Naive thymus-derived CD8-positive, alpha-beta T cell (primary cell): ENCODE measurements around the gene PARD3. TPM values are rescaled to one million over a fixed set of nuclear protein-coding genes. Genes with fewer than 3 reads are reported as not detected.

Source experiments
- ATAC-seq, 2 donors: fragments of 150-1000 bp; cut with Tn5 transposase in 1 of 2; sonication (Bioruptor Pico), chemical (Tn5 transposase) in 1 of 2; 1 replicate in 1 of 2; 2 replicates in 1 of 2; pipeline ENCODE4 v1.10.0; 2021; ENCODE audit warnings: mild to moderate bottlenecking in 2 of 2, moderate library complexity in 2 of 2
- POLR2A ChIA-PET: fragments of 350-600 bp; sonication (Branson Sonifier 250); formaldehyde crosslinking; loops from one replicate; lab custom pipeline; 2021; ENCODE audit warnings: antibody characterized with exemption; lab: Charles Lee
- DNase-seq, 10 donors: peaks; one replicate each; pipeline versions ENCODE4 v3.0.0 to v3.0.0-alpha.2; 2020 to 2022
- H3K27ac Mint-ChIP-seq, 10 donors: one replicate each; pipeline ENCODE4 v1.8.0; 2020 to 2022; ENCODE audit warnings: mild to moderate bottlenecking in 10 of 10, mixed read lengths in 10 of 10, moderate library complexity in 4 of 10, inconsistent platforms in 1 of 10
- H3K27me3 Mint-ChIP-seq, 5 donors: one replicate each; pipeline ENCODE4 v1.8.0; 2021 to 2022; ENCODE audit warnings: mixed read lengths in 5 of 5
- H3K36me3 Mint-ChIP-seq, 3 donors: one replicate each; pipeline ENCODE4 v1.8.0; 2020 to 2022; ENCODE audit warnings: mixed read lengths in 3 of 3, mild to moderate bottlenecking in 2 of 3, inconsistent platforms in 1 of 3
- H3K4me1 Mint-ChIP-seq, 4 donors: one replicate each; pipeline ENCODE4 v1.8.0; 2021 to 2022; ENCODE audit warnings: mixed read lengths in 4 of 4
- H3K4me3 Mint-ChIP-seq, 10 donors: one replicate each; pipeline ENCODE4 v1.8.0; 2020 to 2022; ENCODE audit warnings: mild to moderate bottlenecking in 10 of 10, mixed read lengths in 10 of 10, moderate library complexity in 6 of 10, inconsistent platforms in 1 of 10
- H3K9me3 Mint-ChIP-seq, 9 donors: one replicate each; pipeline ENCODE4 v1.8.0; 2020 to 2022; ENCODE audit warnings: mixed read lengths in 9 of 9, mild to moderate bottlenecking in 3 of 9, inconsistent platforms in 1 of 9, moderate library complexity in 1 of 9
- polyA plus RNA-seq, 3 donors: library from polyadenylated mRNA; unstranded; fragments of 300-500 nt; fragmentation: Illumina TruSeq; gene quantifications; one replicate each; pipeline ENCODE4 v1.2.3, GENCODE V29; 2021
- total RNA-seq, 8 experiments: library from RNA in 2 of 8; stranded (reverse) in 2 of 8; gene quantifications; one replicate each; pipeline ENCODE4 v1.2.3 and lab custom pipeline; 2021 to 2026

Gene PARD3
- total and polyA plus RNA-seq, 5 experiments from 2014 or later = 0.10 to 0.51 (median 0.18) TPM

GRCh38 chr10:34538281-34538829 lies 276.7 kb downstream of the PARD3 start:
- peaks cover 0 to 14% (median 0%) of the 10 kb centered on the region in 4 donors for H3K4me1 Mint-ChIP-seq
- no peak overlapping the region for H3K27ac Mint-ChIP-seq
- H3K9me3 Mint-ChIP-seq = peaks cover 0 to 6% (median 0%) of the 10 kb centered on the region in 9 donors
- peaks cover 0 to 9% (median 0%) of the 10 kb centered on the region in 5 donors for H3K27me3 Mint-ChIP-seq
- DNase-seq (no peak), ATAC-seq (no peak)
- H3K36me3 Mint-ChIP-seq = peaks cover 0 to 2% (median 0%) of the 10 kb centered on the region in 3 donors
- POLR2A ChIA-PET = no interaction called here
- no peak overlapping the region for H3K4me3 Mint-ChIP-seq

GRCh38 chr10:34537629-34538231 lies 277.4 kb downstream of the PARD3 start:
- ATAC-seq = no peak
- Mint-ChIP-seq H3K9me3 (peaks cover 0 to 6% (median 0%) of the 10 kb centered on the region in 9 donors), H3K36me3 (peaks cover 0 to 2% (median 0%) of the 10 kb centered on the region in 3 donors), H3K27ac (no peak overlapping the region), H3K27me3 (peaks cover 0 to 9% (median 1%) of the 10 kb centered on the region in 5 donors), H3K4me3 (no peak overlapping the region), H3K4me1 (peaks cover 0 to 14% (median 0%) of the 10 kb centered on the region in 4 donors)
- POLR2A ChIA-PET = no interaction called here
- DNase-seq = no peak

- DNase-seq (no peak), ATAC-seq (no peak)
- H3K27me3 Mint-ChIP-seq = peaks cover 0 to 9% (median 1%) of the 10 kb centered on the region in 5 donors
- no peak overlapping the region for H3K27ac Mint-ChIP-seq
- POLR2A ChIA-PET = no interaction called here
- H3K4me3 Mint-ChIP-seq = no peak overlapping the region
- H3K36me3 Mint-ChIP-seq = peaks cover 0 to 2% (median 0%) of the 10 kb centered on the region in 3 donors
- peaks cover 0 to 14% (median 0%) of the 10 kb centered on the region in 4 donors for H3K4me1 Mint-ChIP-seq
- H3K9me3 Mint-ChIP-seq = peaks cover 0 to 11% (median 0%) of the 10 kb centered on the region in 9 donors
Observed at GRCh38 chr10:34535872-34536271, 279.2 kb downstream of the PARD3 start.

- Mint-ChIP-seq H3K27ac (no peak overlapping the region), H3K9me3 (peaks cover 0 to 13% (median 0%) of the 10 kb centered on the region in 9 donors), H3K4me1 (no peaks in the 10 kb centered on the region), H3K27me3 (peaks cover 0 to 8% (median 3%) of the 10 kb centered on the region in 5 donors), H3K4me3 (no peak overlapping the region), H3K36me3 (peaks cover 0 to 2% (median 0%) of the 10 kb centered on the region in 3 donors)
- POLR2A ChIA-PET = no interaction called here
- DNase-seq = no peak
- ATAC-seq = no peak
Observed at GRCh38 chr10:34530778-34531177, 284.3 kb downstream of the PARD3 start.

- ATAC-seq (no peak), DNase-seq (no peak)
- Mint-ChIP-seq H3K4me1 (no peaks in the 10 kb centered on the region), H3K27ac (no peak overlapping the region), H3K36me3 (no peaks in the 10 kb centered on the region), H3K27me3 (peaks cover 0 to 3% (median 1%) of the 10 kb centered on the region in 5 donors), H3K9me3 (peaks cover 0 to 13% (median 0%) of the 10 kb centered on the region in 9 donors), H3K4me3 (no peak overlapping the region)
- POLR2A ChIA-PET = no interaction called here
Observed at GRCh38 chr10:34528320-34528719, 286.8 kb downstream of the PARD3 start.

GRCh38 chr10:34526758-34527730 lies 288.1 kb downstream of the PARD3 start:
- H3K36me3 Mint-ChIP-seq = no peaks in the 10 kb centered on the region
- no peak overlapping the region for H3K4me3 Mint-ChIP-seq
- POLR2A ChIA-PET = no interaction called here
- ATAC-seq (no peak), DNase-seq (no peak)
- peaks cover 0 to 3% (median 1%) of the 10 kb centered on the region in 5 donors for H3K27me3 Mint-ChIP-seq
- H3K27ac Mint-ChIP-seq = no peak overlapping the region
- H3K9me3 Mint-ChIP-seq = peaks cover 0 to 13% (median 0%) of the 10 kb centered on the region in 9 donors
- no peaks in the 10 kb centered on the region for H3K4me1 Mint-ChIP-seq

- no peak overlapping the region for H3K27ac Mint-ChIP-seq
- ATAC-seq = no peak
- no peaks in the 10 kb centered on the region for H3K36me3 Mint-ChIP-seq
- H3K9me3 Mint-ChIP-seq = peaks cover 0 to 6% (median 0%) of the 10 kb centered on the region in 9 donors
- DNase-seq = no peak
- H3K4me3 Mint-ChIP-seq = no peak overlapping the region
- peaks cover 0 to 3% (median 0%) of the 10 kb centered on the region in 5 donors for H3K27me3 Mint-ChIP-seq
- no peaks in the 10 kb centered on the region for H3K4me1 Mint-ChIP-seq
- POLR2A ChIA-PET = no interaction called here
Observed at GRCh38 chr10:34526186-34526585, 288.9 kb downstream of the PARD3 start.

- Mint-ChIP-seq H3K36me3 (no peaks in the 10 kb centered on the region), H3K4me1 (no peaks in the 10 kb centered on the region), H3K27ac (no peak overlapping the region), H3K27me3 (peaks cover 0 to 3% (median 0%) of the 10 kb centered on the region in 5 donors), H3K9me3 (no peaks in the 10 kb centered on the region), H3K4me3 (no peak overlapping the region)
- no peak for ATAC-seq
- DNase-seq = no peak
- POLR2A ChIA-PET = no interaction called here
Observed at GRCh38 chr10:34524369-34525091, 290.6 kb downstream of the PARD3 start.

- POLR2A ChIA-PET = no interaction called here
- Mint-ChIP-seq H3K27me3 (peaks cover 0 to 3% (median 0%) of the 10 kb centered on the region in 5 donors), H3K27ac (no peak overlapping the region), H3K4me1 (no peaks in the 10 kb centered on the region), H3K4me3 (peak overlapping the region in 8 of 10 donors; percentile 3 to 55 (median 24)), H3K9me3 (no peaks in the 10 kb centered on the region), H3K36me3 (no peaks in the 10 kb centered on the region)
- ATAC-seq (no peak), DNase-seq (no peak)
Observed at GRCh38 chr10:34523017-34523767, 291.9 kb downstream of the PARD3 start.

- Mint-ChIP-seq H3K4me3 (peak overlapping the region in 8 of 10 donors; percentile 3 to 55 (median 24)), H3K9me3 (no peaks in the 10 kb centered on the region), H3K36me3 (no peaks in the 10 kb centered on the region), H3K27me3 (peaks cover 0 to 3% (median 0%) of the 10 kb centered on the region in 5 donors), H3K27ac (no peak overlapping the region), H3K4me1 (no peaks in the 10 kb centered on the region)
- POLR2A ChIA-PET = no interaction called here
- ATAC-seq = no peak
- no peak for DNase-seq
Observed at GRCh38 chr10:34522546-34522945, 292.6 kb downstream of the PARD3 start.

- DNase-seq (no peak), ATAC-seq (no peak)
- H3K36me3 Mint-ChIP-seq = no peaks in the 10 kb centered on the region
- no peak overlapping the region for H3K27ac Mint-ChIP-seq
- POLR2A ChIA-PET = no interaction called here
- H3K4me3 Mint-ChIP-seq = no peak overlapping the region
- H3K4me1 Mint-ChIP-seq = no peaks in the 10 kb centered on the region
- peaks cover 0 to 6% (median 0%) of the 10 kb centered on the region in 5 donors for H3K27me3 Mint-ChIP-seq
- H3K9me3 Mint-ChIP-seq = no peaks in the 10 kb centered on the region
Observed at GRCh38 chr10:34520510-34520909, 294.6 kb downstream of the PARD3 start.

GRCh38 chr10:34520084-34520483 lies 295.0 kb downstream of the PARD3 start:
- H3K9me3 Mint-ChIP-seq = no peaks in the 10 kb centered on the region
- peaks cover 0 to 7% (median 0%) of the 10 kb centered on the region in 5 donors for H3K27me3 Mint-ChIP-seq
- no peaks in the 10 kb centered on the region for H3K4me1 Mint-ChIP-seq
- ATAC-seq (no peak), DNase-seq (no peak)
- POLR2A ChIA-PET = no interaction called here
- H3K27ac Mint-ChIP-seq = no peak overlapping the region
- no peaks in the 10 kb centered on the region for H3K36me3 Mint-ChIP-seq
- H3K4me3 Mint-ChIP-seq = no peak overlapping the region
